GM12878 (cell line): Measurements from ENCODE around the gene C10orf67. TPM values are rescaled to one million over a fixed set of nuclear protein-coding genes. Genes with fewer than 3 reads are reported as not detected.

Experiments
- ATAC-seq: fragments of 200-7000 bp; cut with Tn5 transposase; 3 replicates; pipeline ENCODE4 v1.9.1; 2020; ENCODE audit warnings: mild to moderate bottlenecking, moderate library complexity
- BruUV-seq: library from RNA; stranded (reverse); fragments of 400-500 nt; replicated peaks from 2 replicates; lab custom pipeline; 2021; lab: Mats Ljungman, UMichigan
- CTCF ChIA-PET: fragments of 300-600 bp; sonication (Branson Sonifier 250); formaldehyde crosslinking; extraction: SDS; loops from one replicate; lab custom pipeline; 2021; ENCODE audit warnings: inconsistent platforms; lab: Yijun Ruan, JAX
- POLR2A ChIA-PET: fragments of 350-600 bp; formaldehyde crosslinking; extraction: SDS; loops from one replicate; lab custom pipeline; 2021; ENCODE audit warnings: inconsistent platforms; lab: Charles Lee
- RAD21 ChIA-PET: fragments of 300-600 bp; sonication (Branson Sonifier 250); formaldehyde crosslinking; loops from one replicate; lab custom pipeline; 2023; ENCODE audit warnings: antibody characterized with exemption; ENCODE audit not compliant: unreplicated experiment; lab: Charles Lee
- SMC1A ChIA-PET: fragments of 300-600 bp; sonication (Branson Sonifier 250); formaldehyde crosslinking; loops from one replicate; lab custom pipeline; 2023; ENCODE audit not compliant: unreplicated experiment, uncharacterized antibody; lab: Charles Lee
- DNase-seq: peaks from one replicate; pipeline ENCODE4 v3.0.0-alpha.2; 2011; ENCODE audit warnings: low read depth, low spot score
- FAIRE-seq: peaks from 3 replicates; lab custom pipeline; 2011; peaks lifted over from hg19 to GRCh38; lab: Jason Lieb, UNC
- H2AFZ ChIP-seq: 2 replicates; pipeline ENCODE4 v1.6.0; 2011; ENCODE audit warnings: low read depth, low read length, control low read depth; ENCODE audit not compliant: control insufficient read depth
- H3K27ac ChIP-seq: 2 replicates; pipeline ENCODE4 v1.5.1; 2011; ENCODE audit warnings: control low read depth; ENCODE audit not compliant: control insufficient read depth, insufficient read depth
- H3K27me3 ChIP-seq, 2 experiments: replicated peaks in 1 of 2; 2 replicates each; pipeline versions ENCODE4 v1.6.0 to v1.6.1; 2011; ENCODE audit warnings: low read length in 1 of 2; ENCODE audit not compliant: control insufficient read depth in 2 of 2, insufficient read depth in 2 of 2
- H3K36me3 ChIP-seq, 2 experiments: 2 replicates each; pipeline ENCODE4 v1.5.1; 2011; ENCODE audit warnings: low read length in 1 of 2; ENCODE audit not compliant: control insufficient read depth in 2 of 2, insufficient read depth in 2 of 2
- H3K4me1 ChIP-seq: 2 replicates; pipeline ENCODE4 v1.6.1; 2011; ENCODE audit warnings: mild to moderate bottlenecking, low read length, moderate library complexity, mixed read lengths; ENCODE audit not compliant: control insufficient read depth, insufficient read depth
- H3K4me2 ChIP-seq: 2 replicates; pipeline ENCODE4 v1.6.0; 2011; ENCODE audit warnings: control low read depth; ENCODE audit not compliant: control insufficient read depth, insufficient read depth
- H3K4me3 ChIP-seq: fragments of 200-600 bp; sonication (generic); 2 replicates; pipeline ENCODE4 v1.5.1; 2016
- H3K79me2 ChIP-seq: 2 replicates; pipeline ENCODE4 v1.6.0; 2011; ENCODE audit warnings: low read length; ENCODE audit not compliant: control insufficient read depth, insufficient read depth
- H3K9ac ChIP-seq: 2 replicates; pipeline ENCODE4 v1.8.0; 2011; ENCODE audit warnings: low read length, control low read depth, mixed read lengths; ENCODE audit not compliant: control insufficient read depth, insufficient read depth
- H3K9me3 ChIP-seq: replicated peaks from 3 replicates; pipeline ENCODE4 v1.5.1; 2011; ENCODE audit warnings: mild to moderate bottlenecking, low read length; ENCODE audit not compliant: control insufficient read depth, insufficient read depth
- H4K20me1 ChIP-seq: 2 replicates; pipeline ENCODE4 v1.6.0; 2011; ENCODE audit not compliant: control insufficient read depth, insufficient read depth
- ATF7 ChIP-seq: fragments of 450-650 bp; IDR thresholded peaks from 2 replicates; pipeline ENCODE4 v1.6.1; 2016; ENCODE audit warnings: low read depth, mild to moderate bottlenecking
- NR2C2 ChIP-seq: IDR thresholded peaks from 2 replicates; pipeline ENCODE4 v1.6.1; 2011; ENCODE audit warnings: borderline replicate concordance, low read depth; ENCODE audit not compliant: control insufficient read depth, insufficient read length
- NRF1 ChIP-seq: conservative IDR thresholded peaks from 2 replicates; pipeline ENCODE4 v1.6.1; 2011; ENCODE audit warnings: mild to moderate bottlenecking, low read depth, low read length, improper control_type of control experiment
- RFX5 ChIP-seq: IDR thresholded peaks from 2 replicates; pipeline ENCODE4 v1.6.1; 2011; ENCODE audit warnings: low read depth, low read length, improper control_type of control experiment
- WGBS: methylation state at CpG from one replicate; pipeline ENCODE4 v1.1.6; 2016; ENCODE audit warnings: low lambda C conversion rate; ENCODE audit not compliant: insufficient replicate concordance, insufficient coverage; ENCODE audit errors: missing lambda C conversion rate; 5-methylcytosine and 5-hydroxymethylcytosine counted together
- in situ Hi-C: fragments of 300-500 bp; cut with MboI; formaldehyde crosslinking; loops from 9 replicates; pipeline ENCODE4 v1.14.3; 2018; ENCODE audit warnings: mixed read lengths
- intact Hi-C: fragments of 100-400 bp; cut with micrococcal nuclease; formaldehyde crosslinking; loops from one replicate; pipeline ENCODE4 v1.14.2; 2022; ENCODE audit not compliant: unreplicated experiment
- polyA plus RNA-seq, 11 experiments: library from polyadenylated mRNA; depleted of rRNA in 4 of 11; unstranded in 6 of 11; stranded (reverse) in 5 of 11; fragments of >200 nt; fragmentation: Nextera tagmentation in 4 of 11; fragmentation: Illumina TruSeq in 1 of 11; extraction: Ambion mirVana in 4 of 11; extraction: Trizol in 1 of 11; gene quantifications; 1 replicate in 1 of 11; 2 replicates in 10 of 11; pipeline versions ENCODE4 v1.2.1 to v1.2.3, GENCODE V29; 2011 to 2016; ENCODE audit warnings: inconsistent platforms in 2 of 11, missing spikeins in 2 of 11, low read depth in 1 of 11
- total RNA-seq, 4 experiments: library from RNA; depleted of rRNA in 3 of 4; stranded (reverse); fragments of >200 nt in 3 of 4; fragmentation: Illumina TruSeq in 1 of 4; extraction: Trizol in 1 of 4; gene quantifications; 2 replicates each; pipeline versions ENCODE4 v1.2.1 to v1.2.3, GENCODE V29; 2013 to 2021
- TF ChIP-seq, protein P1 (sequence below): IDR thresholded peaks from 2 replicates; pipeline ENCODE4 v1.6.1; 2012; ENCODE audit warnings: improper control_type of control experiment, low read depth, low read length; ENCODE audit not compliant: insufficient replicate concordance
- TF ChIP-seq, protein P2 (sequence below): fragments of 450-650 bp; IDR thresholded peaks from 2 replicates; pipeline ENCODE4 v1.6.1; 2017; ENCODE audit warnings: mild to moderate bottlenecking, moderate library complexity

The C10orf67 gene
- total and polyA plus RNA-seq, 10 of the 15 experiments (the other 5 are each of a cell fraction or from before 2014, with no cell fraction given): 0.06 TPM; not detected in 9

DNA sequence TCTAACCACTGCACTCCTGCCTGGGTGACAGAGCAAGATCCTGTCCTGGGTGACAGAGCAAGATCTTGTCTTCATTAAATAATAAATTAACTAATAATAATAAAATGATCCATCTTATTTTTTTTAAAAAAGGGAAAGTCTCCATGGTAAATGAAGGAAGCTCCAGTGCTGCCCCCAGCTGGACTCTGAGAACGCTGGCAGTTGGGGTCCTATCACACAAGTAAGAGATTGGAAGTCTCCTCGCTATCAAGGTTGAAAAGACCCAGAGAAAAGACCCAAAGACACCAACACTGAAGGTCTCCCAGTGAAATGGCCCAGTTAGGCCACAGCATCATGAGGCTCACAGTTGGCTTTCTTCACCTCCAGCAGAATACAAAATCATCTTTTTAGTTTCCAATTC lies 13.8 kb upstream of the C10orf67 start:
- no peak overlapping the region for H3K9ac ChIP-seq
- H3K36me3 ChIP-seq: no peaks in the 10 kb centered on the region
- H3K9me3 ChIP-seq: no peaks in the 10 kb centered on the region
- WGBS: 92% methylated on average over 2 of the region's 2 CpGs
- no peak overlapping the region for H3K4me2 ChIP-seq
- H4K20me1 ChIP-seq: no peaks in the 10 kb centered on the region
- no peak for DNase-seq
- ATAC-seq: no peak
- no peaks in the 10 kb centered on the region for H3K79me2 ChIP-seq
- peaks cover 17% of the 10 kb centered on the region for H3K4me1 ChIP-seq
- in situ Hi-C loops: no loop called here
- RAD21 ChIA-PET: no interaction called here
- no peaks in the 10 kb centered on the region for H3K27me3 ChIP-seq
- TF ChIP-seq ATF7: no peak
- SMC1A ChIA-PET: no interaction called here
- intact Hi-C loops: no loop called here
- H3K4me3 ChIP-seq: no peak overlapping the region
- POLR2A ChIA-PET: no interaction called here
- H3K27ac ChIP-seq: no peak overlapping the region
- no TSS peak for BruUV-seq
- CTCF ChIA-PET: interaction anchor here (1.3 kb wide), 1 partner anchor 64 kb away, joined by 3 read pairs; no protein-coding TSS in a partner anchor
- no peak overlapping the region for H2AFZ ChIP-seq
- no peak for FAIRE-seq

DNA sequence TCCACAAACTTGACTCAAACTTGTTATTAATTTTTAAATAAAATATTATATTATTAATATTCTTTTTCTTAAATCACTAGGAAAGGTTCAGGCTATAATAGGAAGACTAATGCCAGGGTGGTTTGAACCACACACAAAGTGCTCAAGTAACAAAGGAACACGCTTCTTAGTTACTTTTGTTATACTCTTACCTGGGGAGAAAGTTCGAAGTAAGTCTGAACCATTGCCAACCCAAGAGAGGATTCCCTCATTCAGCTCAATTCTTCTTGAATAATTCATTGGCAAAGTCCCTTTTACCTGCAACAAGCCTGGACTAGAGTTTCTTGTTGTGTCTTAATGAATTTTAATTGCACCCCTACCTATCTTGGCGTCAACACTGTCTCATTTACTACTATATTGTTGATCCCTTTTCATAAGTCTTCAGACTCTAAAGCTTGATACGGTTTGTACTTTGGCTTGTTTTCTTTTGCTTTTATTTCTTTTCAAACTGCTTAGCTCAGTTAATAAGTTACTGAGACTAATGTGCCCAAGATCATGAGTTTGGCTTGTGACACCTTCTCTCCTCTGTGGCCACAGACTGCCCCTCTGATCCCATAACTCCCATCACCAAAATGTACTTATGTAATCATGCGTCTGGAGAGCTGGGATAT lies 10.2 kb upstream of the C10orf67 start:
- no peak for ATAC-seq
- FAIRE-seq: no peak
- ChIA-PET RAD21 (no interaction called here), POLR2A (no interaction called here), CTCF (interaction anchor here (0.6 kb wide), 1 partner anchor 12 kb away, joined by 3 read pairs; no protein-coding TSS in a partner anchor), SMC1A (no interaction called here)
- BruUV-seq: no TSS peak
- H3K36me3 ChIP-seq: no peaks in the 10 kb centered on the region
- no peak overlapping the region for H3K27ac ChIP-seq
- no peaks in the 10 kb centered on the region for H3K27me3 ChIP-seq
- 24% methylated on average over 5 of the region's 5 CpGs for WGBS
- no peaks in the 10 kb centered on the region for H3K4me1 ChIP-seq
- no peak overlapping the region for H3K9ac ChIP-seq
- H3K4me3 ChIP-seq: no peak overlapping the region
- no peak overlapping the region for H2AFZ ChIP-seq
- no peaks in the 10 kb centered on the region for H3K9me3 ChIP-seq
- no peak for DNase-seq
- H3K79me2 ChIP-seq: no peaks in the 10 kb centered on the region
- no peak overlapping the region for H3K4me2 ChIP-seq
- in situ Hi-C loops: no loop called here
- intact Hi-C loops: no loop called here
- H4K20me1 ChIP-seq: no peaks in the 10 kb centered on the region
- no peak for TF ChIP-seq NR2C2
- TF ChIP-seq NRF1: no peak
- TF ChIP-seq, protein P1, sequence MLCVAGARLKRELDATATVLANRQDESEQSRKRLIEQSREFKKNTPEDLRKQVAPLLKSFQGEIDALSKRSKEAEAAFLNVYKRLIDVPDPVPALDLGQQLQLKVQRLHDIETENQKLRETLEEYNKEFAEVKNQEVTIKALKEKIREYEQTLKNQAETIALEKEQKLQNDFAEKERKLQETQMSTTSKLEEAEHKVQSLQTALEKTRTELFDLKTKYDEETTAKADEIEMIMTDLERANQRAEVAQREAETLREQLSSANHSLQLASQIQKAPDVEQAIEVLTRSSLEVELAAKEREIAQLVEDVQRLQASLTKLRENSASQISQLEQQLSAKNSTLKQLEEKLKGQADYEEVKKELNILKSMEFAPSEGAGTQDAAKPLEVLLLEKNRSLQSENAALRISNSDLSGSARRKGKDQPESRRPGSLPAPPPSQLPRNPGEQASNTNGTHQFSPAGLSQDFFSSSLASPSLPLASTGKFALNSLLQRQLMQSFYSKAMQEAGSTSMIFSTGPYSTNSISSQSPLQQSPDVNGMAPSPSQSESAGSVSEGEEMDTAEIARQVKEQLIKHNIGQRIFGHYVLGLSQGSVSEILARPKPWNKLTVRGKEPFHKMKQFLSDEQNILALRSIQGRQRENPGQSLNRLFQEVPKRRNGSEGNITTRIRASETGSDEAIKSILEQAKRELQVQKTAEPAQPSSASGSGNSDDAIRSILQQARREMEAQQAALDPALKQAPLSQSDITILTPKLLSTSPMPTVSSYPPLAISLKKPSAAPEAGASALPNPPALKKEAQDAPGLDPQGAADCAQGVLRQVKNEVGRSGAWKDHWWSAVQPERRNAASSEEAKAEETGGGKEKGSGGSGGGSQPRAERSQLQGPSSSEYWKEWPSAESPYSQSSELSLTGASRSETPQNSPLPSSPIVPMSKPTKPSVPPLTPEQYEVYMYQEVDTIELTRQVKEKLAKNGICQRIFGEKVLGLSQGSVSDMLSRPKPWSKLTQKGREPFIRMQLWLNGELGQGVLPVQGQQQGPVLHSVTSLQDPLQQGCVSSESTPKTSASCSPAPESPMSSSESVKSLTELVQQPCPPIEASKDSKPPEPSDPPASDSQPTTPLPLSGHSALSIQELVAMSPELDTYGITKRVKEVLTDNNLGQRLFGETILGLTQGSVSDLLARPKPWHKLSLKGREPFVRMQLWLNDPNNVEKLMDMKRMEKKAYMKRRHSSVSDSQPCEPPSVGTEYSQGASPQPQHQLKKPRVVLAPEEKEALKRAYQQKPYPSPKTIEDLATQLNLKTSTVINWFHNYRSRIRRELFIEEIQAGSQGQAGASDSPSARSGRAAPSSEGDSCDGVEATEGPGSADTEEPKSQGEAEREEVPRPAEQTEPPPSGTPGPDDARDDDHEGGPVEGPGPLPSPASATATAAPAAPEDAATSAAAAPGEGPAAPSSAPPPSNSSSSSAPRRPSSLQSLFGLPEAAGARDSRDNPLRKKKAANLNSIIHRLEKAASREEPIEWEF: no peak
- TF ChIP-seq RFX5: no peak
- TF ChIP-seq, protein P2, sequence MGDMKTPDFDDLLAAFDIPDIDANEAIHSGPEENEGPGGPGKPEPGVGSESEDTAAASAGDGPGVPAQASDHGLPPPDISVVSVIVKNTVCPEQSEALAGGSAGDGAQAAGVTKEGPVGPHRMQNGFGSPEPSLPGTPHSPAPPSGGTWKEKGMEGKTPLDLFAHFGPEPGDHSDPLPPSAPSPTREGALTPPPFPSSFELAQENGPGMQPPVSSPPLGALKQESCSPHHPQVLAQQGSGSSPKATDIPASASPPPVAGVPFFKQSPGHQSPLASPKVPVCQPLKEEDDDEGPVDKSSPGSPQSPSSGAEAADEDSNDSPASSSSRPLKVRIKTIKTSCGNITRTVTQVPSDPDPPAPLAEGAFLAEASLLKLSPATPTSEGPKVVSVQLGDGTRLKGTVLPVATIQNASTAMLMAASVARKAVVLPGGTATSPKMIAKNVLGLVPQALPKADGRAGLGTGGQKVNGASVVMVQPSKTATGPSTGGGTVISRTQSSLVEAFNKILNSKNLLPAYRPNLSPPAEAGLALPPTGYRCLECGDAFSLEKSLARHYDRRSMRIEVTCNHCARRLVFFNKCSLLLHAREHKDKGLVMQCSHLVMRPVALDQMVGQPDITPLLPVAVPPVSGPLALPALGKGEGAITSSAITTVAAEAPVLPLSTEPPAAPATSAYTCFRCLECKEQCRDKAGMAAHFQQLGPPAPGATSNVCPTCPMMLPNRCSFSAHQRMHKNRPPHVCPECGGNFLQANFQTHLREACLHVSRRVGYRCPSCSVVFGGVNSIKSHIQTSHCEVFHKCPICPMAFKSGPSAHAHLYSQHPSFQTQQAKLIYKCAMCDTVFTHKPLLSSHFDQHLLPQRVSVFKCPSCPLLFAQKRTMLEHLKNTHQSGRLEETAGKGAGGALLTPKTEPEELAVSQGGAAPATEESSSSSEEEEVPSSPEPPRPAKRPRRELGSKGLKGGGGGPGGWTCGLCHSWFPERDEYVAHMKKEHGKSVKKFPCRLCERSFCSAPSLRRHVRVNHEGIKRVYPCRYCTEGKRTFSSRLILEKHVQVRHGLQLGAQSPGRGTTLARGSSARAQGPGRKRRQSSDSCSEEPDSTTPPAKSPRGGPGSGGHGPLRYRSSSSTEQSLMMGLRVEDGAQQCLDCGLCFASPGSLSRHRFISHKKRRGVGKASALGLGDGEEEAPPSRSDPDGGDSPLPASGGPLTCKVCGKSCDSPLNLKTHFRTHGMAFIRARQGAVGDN: no peak
